HCT116 (cell line): Measurements from ENCODE around the gene ZFHX3. TPM values are rescaled to one million over a fixed set of nuclear protein-coding genes. Genes with fewer than 3 reads are reported as not detected.
"Not testable (repeated sequence)": the region's sequence is repeated elsewhere in the genome, so short reads cannot be mapped to it uniquely, and the experiment has no call there.

Experiments
- ATAC-seq: fragments of 200-7000 bp; cut with Tn5 transposase; 2 replicates; pipeline ENCODE4 v1.9.1; 2020; ENCODE audit warnings: mild to moderate bottlenecking, moderate library complexity
- BruUV-seq: library from RNA; stranded (reverse); fragments of 400-500 nt; replicated peaks from 2 replicates; lab custom pipeline; 2021; lab: Mats Ljungman, UMichigan
- CTCF ChIA-PET: fragments of 300-600 bp; sonication (Branson Sonifier 250); formaldehyde crosslinking; loops from one replicate; lab custom pipeline; 2021; ENCODE audit warnings: antibody characterized with exemption; lab: Charles Lee
- POLR2A ChIA-PET: fragments of 300-600, 350-600 bp; sonication (Branson Sonifier 250); formaldehyde crosslinking; loops from one replicate; lab custom pipeline; 2021; ENCODE audit warnings: antibody characterized with exemption; lab: Charles Lee
- RAD21 ChIA-PET, 2 experiments: fragments of 300-600 bp; sonication (Branson Sonifier 250); formaldehyde crosslinking; loops; one replicate each; lab custom pipeline; 2023; ENCODE audit warnings: low total read pairs in 2 of 2; ENCODE audit not compliant: uncharacterized antibody in 2 of 2, unreplicated experiment in 2 of 2, low non-redundant PET in 1 of 2; lab: Charles Lee
- DNase-seq: peaks from one replicate; pipeline ENCODE4 v3.0.0-alpha.2; 2010; ENCODE audit warnings: low read depth, low spot score
- H2AFZ ChIP-seq: fragments of 200-600 bp; shearing (Covaris generic), sonication (generic); 2 replicates; pipeline ENCODE4 v1.6.1; 2017; ENCODE audit warnings: low read depth, mixed run types, mixed read lengths, antibody characterized with exemption, low read length; ENCODE audit not compliant: poor library complexity, severe bottlenecking
- H3K27ac ChIP-seq: 2 replicates; pipeline ENCODE4 v1.5.1; 2012; ENCODE audit warnings: low read depth, low read length
- H3K27me3 ChIP-seq: fragments of 200-600 bp; sonication (generic); 2 replicates; pipeline ENCODE4 v1.6.1; 2016; ENCODE audit warnings: mixed run types, low read length, mixed read lengths; ENCODE audit not compliant: insufficient read depth
- H3K36me3 ChIP-seq, 2 experiments: fragments of 200-500 bp in 1 of 2; fragments of 200-600 bp in 1 of 2; sonication (Bioruptor generic) in 1 of 2; sonication (generic) in 1 of 2; 2 replicates each; pipeline versions ENCODE4 v1.5.1 to v1.6.1; 2014 to 2016; ENCODE audit warnings: low read length in 2 of 2, inconsistent platforms in 1 of 2, mixed read lengths in 1 of 2, mixed run types in 1 of 2; ENCODE audit not compliant: insufficient read depth in 2 of 2, control insufficient read depth in 1 of 2
- H3K4me1 ChIP-seq, 2 experiments: fragments of 200-600 bp in 1 of 2; sonication (generic) in 1 of 2; 2 replicates each; pipeline versions ENCODE4 v1.5.1 to v1.6.1; 2012 to 2017; ENCODE audit warnings: low read length in 2 of 2, inconsistent platforms in 1 of 2, mild to moderate bottlenecking in 1 of 2, mixed read lengths in 1 of 2, mixed run types in 1 of 2, moderate library complexity in 1 of 2; ENCODE audit not compliant: insufficient read depth in 2 of 2, control insufficient read depth in 1 of 2
- H3K4me2 ChIP-seq: fragments of 200-600 bp; sonication (generic); 2 replicates; pipeline ENCODE4 v1.6.1; 2017; ENCODE audit warnings: mixed run types, low read length, mixed read lengths
- H3K4me3 ChIP-seq, 2 experiments: fragments of 200-600 bp in 1 of 2; sonication (generic) in 1 of 2; replicated peaks in 1 of 2; 2 replicates each; pipeline ENCODE4 v1.5.1; 2011 to 2016; ENCODE audit warnings: low read length in 2 of 2, control low read depth in 1 of 2, low read depth in 1 of 2, mild to moderate bottlenecking in 1 of 2, mixed read lengths in 1 of 2, mixed run types in 1 of 2
- H3K79me2 ChIP-seq: fragments of 200-600 bp; sonication (generic); 2 replicates; pipeline ENCODE4 v1.6.1; 2017; ENCODE audit warnings: mild to moderate bottlenecking, mixed run types, low read length, moderate library complexity, mixed read lengths; ENCODE audit not compliant: insufficient read depth
- H3K9ac ChIP-seq: fragments of 200-600 bp; sonication (generic); 2 replicates; pipeline ENCODE4 v1.6.1; 2016; ENCODE audit warnings: low read length, mixed read lengths
- H3K9me2 ChIP-seq: fragments of 200-600 bp; sonication (generic), shearing (Covaris generic); 2 replicates; pipeline ENCODE4 v1.6.1; 2017; ENCODE audit warnings: mixed run types, mild to moderate bottlenecking, moderate library complexity; ENCODE audit not compliant: insufficient read depth
- H3K9me3 ChIP-seq, 2 experiments: fragments of 200-500 bp in 1 of 2; fragments of 200-600 bp in 1 of 2; sonication (Bioruptor generic) in 1 of 2; sonication (generic) in 1 of 2; 2 replicates each; pipeline ENCODE4 v1.6.1; 2014 to 2017; ENCODE audit warnings: low read length in 2 of 2, mixed read lengths in 2 of 2, inconsistent platforms in 1 of 2, low read depth in 1 of 2, mild to moderate bottlenecking in 1 of 2, mixed run types in 1 of 2, moderate library complexity in 1 of 2; ENCODE audit not compliant: control insufficient read depth in 1 of 2, insufficient read depth in 1 of 2
- H4K20me1 ChIP-seq: fragments of 200-600 bp; sonication (generic), shearing (Covaris generic); 2 replicates; pipeline ENCODE4 v1.6.1; 2017; ENCODE audit warnings: mixed run types, mild to moderate bottlenecking, moderate library complexity; ENCODE audit not compliant: insufficient read depth
- CTCF ChIP-seq, 3 experiments: fragments of 200-600 bp in 1 of 3; sonication (generic) in 1 of 3; IDR thresholded peaks in 2 of 3; conservative IDR thresholded peaks in 1 of 3; 2 replicates each; pipeline ENCODE4 v1.5.1; 2012 to 2017; ENCODE audit warnings: low read depth in 2 of 3, low read length in 2 of 3, antibody characterized with exemption in 1 of 3, borderline replicate concordance in 1 of 3, control low read depth in 1 of 3, mild to moderate bottlenecking in 1 of 3, mixed read lengths in 1 of 3, mixed run types in 1 of 3, moderate library complexity in 1 of 3; ENCODE audit not compliant: insufficient read depth in 1 of 3
- REST ChIP-seq: IDR thresholded peaks from 2 replicates; pipeline ENCODE4 v1.6.1; 2012; ENCODE audit warnings: low read depth
- ZBTB33 ChIP-seq: IDR thresholded peaks from 2 replicates; pipeline ENCODE4 v1.6.1; 2011; ENCODE audit warnings: mild to moderate bottlenecking, low read length, moderate library complexity; ENCODE audit not compliant: insufficient replicate concordance; ENCODE audit errors: extremely low read depth
- intact Hi-C: fragments of 100-400 bp; cut with micrococcal nuclease; formaldehyde crosslinking; loops from 2 replicates; pipeline ENCODE4 v1.10.0; 2022
- total RNA-seq: library from RNA; stranded (reverse); gene quantifications from one replicate; pipeline ENCODE4 v1.2.1, GENCODE V29; 2021; ENCODE audit not compliant: unreplicated experiment

ZFHX3 gene
- total RNA-seq, 1 experiment from 2014 or later = 6.3 TPM

GRCh38 chr16:72995882-72996270 is 52.1 kb downstream of the ZFHX3 start:
- POLR2A ChIA-PET, H3K9ac ChIP-seq, H4K20me1 ChIP-seq, H2AFZ ChIP-seq, RAD21 ChIA-PET, BruUV-seq, intact Hi-C loops, H3K27ac ChIP-seq, H3K27me3 ChIP-seq, H3K36me3 ChIP-seq, ATAC-seq, H3K4me3 ChIP-seq, H3K9me2 ChIP-seq, H3K4me1 ChIP-seq, DNase-seq, H3K9me3 ChIP-seq, H3K4me2 ChIP-seq: not testable (repeated sequence)
- H3K79me2 ChIP-seq = peaks cover 17% of the 10 kb centered on the region
- CTCF ChIA-PET = interaction anchor here (0.5 to 1.4 kb wide), 5 partner anchors 7 to 57 kb away, joined by 3 to 7 read pairs (median 3); no protein-coding TSS in a partner anchor

GRCh38 chr16:72995151-72995881 is 52.6 kb downstream of the ZFHX3 start:
- no TSS peak for BruUV-seq
- no peaks in the 10 kb centered on the region for H3K27me3 ChIP-seq
- ChIA-PET RAD21 (no interaction called here), POLR2A (no interaction called here), CTCF (interaction anchor here (0.5 to 1.4 kb wide), 5 partner anchors 8 to 56 kb away, joined by 3 to 7 read pairs (median 3); no protein-coding TSS in a partner anchor)
- no peak overlapping the region for H3K4me2 ChIP-seq
- no peak for DNase-seq
- H3K9ac ChIP-seq = no peak overlapping the region
- no peak overlapping the region for H3K27ac ChIP-seq
- H3K9me2 ChIP-seq = no peaks in the 10 kb centered on the region
- peaks cover 17% of the 10 kb centered on the region for H3K79me2 ChIP-seq
- no peaks in the 10 kb centered on the region for H3K9me3 ChIP-seq
- intact Hi-C loops = no loop called here
- no peaks in the 10 kb centered on the region for H3K36me3 ChIP-seq
- peak; percentile 84 for ATAC-seq
- no peak overlapping the region for H3K4me3 ChIP-seq
- H2AFZ ChIP-seq = no peak overlapping the region
- 0 out of 2 replicates have a peak, but pooled peaks cover 2% of the 10 kb centered on the region for H4K20me1 ChIP-seq
- TF ChIP-seq ZBTB33 (no peak), CTCF (IDR thresholded peaks at IDR 0.05 in 2 of 3, conservative IDR thresholded peaks at IDR 0.05 in 1 of 3; ENCODE audit: borderline replicate concordance in 1 of 3, insufficient read depth in 1 of 3, low read depth in 2 of 3, low read length in 2 of 3) (peak in 2 of 3 experiments; percentile 66 to 68; a peak in 4 of 6 replicates), REST (no peak)
- TF ChIP-seq, all 23 proteins: peak for 1
- peaks cover 7 to 8% of the 10 kb centered on the region in 2 experiments for H3K4me1 ChIP-seq
